ENCODE results near the gene CD300LG.
A peak's percentile ranks its signal among the peaks of the same experiment; 100 is the strongest.
"Not testable (repeated sequence)": the region's sequence is repeated elsewhere in the genome, so short reads cannot be mapped to it uniquely, and the experiment has no call there.

The CD300LG gene

DNA sequence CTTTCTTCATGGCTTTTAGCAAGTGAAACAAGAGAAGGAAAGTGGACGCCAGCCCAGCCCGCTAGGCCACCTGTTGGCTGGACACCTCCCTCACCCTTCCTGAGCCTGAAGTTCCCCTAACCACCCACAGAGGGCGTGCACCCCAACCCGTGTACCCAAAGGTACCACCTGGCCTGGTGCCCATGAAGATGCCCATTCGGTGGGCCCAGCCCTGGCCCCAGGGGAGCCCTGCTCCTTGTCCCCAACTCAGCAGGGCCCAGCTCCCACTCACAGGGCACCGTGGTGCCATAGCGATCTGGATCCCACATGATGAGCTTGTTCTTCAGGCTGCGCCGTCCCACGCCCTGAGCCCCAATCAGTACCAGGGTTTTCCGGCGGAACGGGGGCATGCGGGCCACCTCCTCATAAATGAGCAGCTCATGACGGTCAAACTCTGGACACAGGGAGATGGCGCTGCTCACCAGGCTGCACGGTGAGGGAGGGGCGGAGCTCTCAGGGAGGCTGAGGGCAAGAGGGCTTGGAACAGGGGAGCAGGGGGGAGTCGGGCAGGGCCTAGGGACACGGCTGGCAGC, 33.5 kb downstream of the CD300LG start:
- DNase-seq, result peak; percentile 81

- peak; percentile 51 for DNase-seq
Observed at GRCh38 chr17:43881181-43881580, 34.2 kb downstream of the CD300LG start.

DNA sequence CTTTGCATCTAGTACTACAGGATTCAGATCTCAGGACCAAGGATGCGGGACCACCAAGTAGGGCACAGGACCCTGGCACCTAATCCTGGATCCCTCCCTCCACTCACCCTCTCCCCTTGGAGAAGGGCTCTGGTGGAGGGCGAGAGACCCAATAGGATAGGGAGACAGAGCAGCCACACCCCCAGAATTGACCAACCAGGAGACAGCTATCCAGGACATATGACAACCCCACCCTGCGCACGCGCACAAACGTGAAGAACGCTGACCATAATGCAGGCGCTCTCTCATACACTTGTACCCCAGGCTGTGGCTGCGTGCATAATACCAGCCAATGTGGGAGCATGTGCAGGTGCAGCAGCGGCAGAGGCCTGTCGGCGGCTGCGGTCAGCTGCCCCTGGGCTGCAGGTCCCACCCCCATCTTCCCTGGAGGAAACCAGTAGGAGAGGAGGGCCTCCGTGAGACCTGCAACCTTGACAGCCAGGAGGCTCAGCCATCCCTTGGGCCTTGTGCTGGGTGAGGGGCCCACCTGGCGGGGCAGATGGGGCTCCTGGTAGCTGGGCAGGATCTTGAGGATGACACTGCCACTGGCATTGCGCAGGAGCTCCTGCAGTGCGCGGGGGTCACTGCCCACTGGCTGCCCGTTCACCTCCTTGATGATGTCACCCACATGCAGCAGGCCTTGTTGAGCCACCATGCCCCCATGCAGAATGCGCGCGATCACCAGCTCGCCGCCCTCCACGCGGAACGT, 35.0 kb downstream of the CD300LG start:
- DNase-seq, result peak; percentile 52

DNA sequence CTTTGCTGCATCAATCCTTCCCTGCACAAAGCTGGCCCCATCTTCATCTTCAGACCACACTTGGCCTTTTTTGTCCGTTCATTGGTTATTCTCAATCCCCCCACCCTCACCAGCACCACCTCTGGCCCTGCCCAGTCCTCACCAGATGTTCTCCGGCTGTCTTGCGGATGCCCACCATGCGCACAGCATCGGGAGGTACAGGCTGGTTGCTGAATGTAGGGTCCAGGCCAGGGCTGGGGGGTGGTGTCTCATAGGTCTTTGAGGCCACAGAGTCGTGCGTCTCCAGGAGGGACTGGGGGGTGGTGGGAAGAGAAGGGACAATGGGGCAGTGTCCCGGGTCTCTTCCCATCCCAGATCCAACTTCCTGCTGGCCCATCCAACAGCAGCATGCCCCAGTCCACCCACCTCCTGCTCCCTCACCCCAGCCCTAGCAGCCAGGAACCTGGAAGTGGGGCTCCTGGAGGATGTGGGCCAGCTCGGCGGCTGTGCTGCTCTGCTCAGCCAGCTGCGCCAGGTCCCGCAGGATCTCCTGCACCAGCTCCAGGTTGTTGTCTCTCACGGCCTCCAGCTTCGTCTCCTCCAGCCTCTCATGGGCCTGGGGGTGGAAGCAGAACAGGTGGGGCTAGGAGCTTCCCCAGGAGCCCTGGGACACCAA, 35.9 kb downstream of the CD300LG start:
- DNase-seq, result peak; percentile 50

DNA sequence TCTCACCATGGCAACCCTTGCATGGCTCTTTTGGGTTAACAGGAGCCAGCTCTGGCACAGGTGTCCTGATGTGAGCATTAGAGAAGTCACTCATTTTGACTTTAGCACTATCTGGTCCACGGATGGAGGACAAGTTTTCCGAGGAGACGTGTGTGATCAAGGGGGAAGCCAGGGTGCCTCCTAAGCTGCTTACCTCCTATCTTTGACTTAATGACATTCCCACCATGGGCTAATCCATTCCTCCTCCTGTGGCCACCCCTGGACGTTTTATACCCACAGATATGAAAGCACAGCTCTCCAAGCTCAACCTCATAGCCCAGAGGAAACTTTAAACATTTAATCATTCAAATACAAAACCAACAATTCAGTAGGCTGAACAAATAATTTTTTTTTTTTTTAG, 41.6 kb downstream of the CD300LG start:
- DNase-seq, result peak; percentile 32

GRCh38 chr17:43890240-43890639, 43.3 kb downstream of the CD300LG start:
- DNase-seq, result no peak

DNA sequence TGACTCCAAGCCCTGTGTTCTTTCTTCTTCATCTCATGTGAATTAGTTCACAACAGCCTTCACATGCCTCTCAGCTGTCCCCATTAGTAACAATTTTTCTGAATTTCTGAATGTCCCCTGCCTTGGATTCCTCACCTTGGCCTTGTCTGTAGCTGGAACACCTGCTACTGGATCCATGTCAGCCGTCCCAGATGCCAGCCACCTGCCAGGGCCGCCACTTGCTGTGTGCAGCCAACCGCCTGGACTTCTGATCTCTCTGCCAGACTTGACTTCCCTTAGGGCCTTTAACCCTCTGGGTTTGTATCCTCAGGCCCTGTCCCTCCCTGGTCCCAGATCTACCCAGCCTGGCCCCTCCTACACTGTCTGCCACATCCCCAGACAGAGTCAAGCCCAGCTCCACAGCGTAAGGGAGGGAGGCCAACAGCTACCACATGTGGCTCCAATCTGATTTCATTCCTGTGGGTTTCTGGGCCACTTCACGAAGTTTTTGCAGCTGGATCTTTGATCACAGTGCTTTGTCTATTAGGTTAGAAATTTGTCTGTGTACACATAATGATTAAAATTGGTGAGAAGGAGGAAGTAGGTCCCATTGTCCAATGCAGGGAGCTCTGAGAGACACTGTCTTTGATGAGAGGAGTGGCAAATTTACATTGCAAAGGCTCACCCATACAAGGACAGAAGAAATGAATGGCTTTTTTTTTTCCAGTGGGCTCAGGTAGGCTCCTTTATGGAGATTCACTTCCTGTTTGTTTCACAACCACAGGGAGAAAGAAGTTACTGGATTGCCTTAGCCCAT, 45.1 kb downstream of the CD300LG start:
- DNase-seq, result no peak

- no peak for DNase-seq
Observed at GRCh38 chr17:43892647-43892952, 45.6 kb downstream of the CD300LG start.

- not testable (repeated sequence) for DNase-seq
Observed at GRCh38 chr17:43894494-43894893, 47.5 kb downstream of the CD300LG start.

DNA sequence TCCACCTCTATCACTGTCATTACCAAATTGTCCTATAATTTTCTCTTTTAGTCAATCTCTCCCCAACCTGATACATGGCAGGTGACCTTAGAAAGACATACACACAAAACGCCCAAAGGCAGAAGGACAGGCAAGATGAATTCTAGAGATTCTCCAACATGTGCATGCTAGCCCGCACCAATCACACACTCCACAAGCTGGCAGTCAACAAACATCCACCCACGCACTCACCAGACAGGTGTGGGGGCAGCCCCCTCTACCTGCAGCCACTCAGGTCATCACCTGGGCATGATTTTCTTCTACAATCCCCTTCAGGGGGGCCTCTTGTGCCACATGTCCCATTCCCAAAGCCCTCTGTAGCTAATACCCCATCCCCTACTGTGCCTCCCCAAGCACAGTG, 50.9 kb downstream of the CD300LG start:
- no peak for DNase-seq

GRCh38 chr17:43898446-43898845, 51.5 kb downstream of the CD300LG start:
- peak; percentile 57 for DNase-seq

GRCh38 chr17:43900183-43900857, 53.3 kb downstream of the CD300LG start:
- DNase-seq, result peak; percentile 97

- DNase-seq, result no peak
Observed at GRCh38 chr17:43900858-43901754, 54.1 kb downstream of the CD300LG start.

GRCh38 chr17:43901861-43902589, 55.0 kb downstream of the CD300LG start:
- DNase-seq, result no peak

DNA sequence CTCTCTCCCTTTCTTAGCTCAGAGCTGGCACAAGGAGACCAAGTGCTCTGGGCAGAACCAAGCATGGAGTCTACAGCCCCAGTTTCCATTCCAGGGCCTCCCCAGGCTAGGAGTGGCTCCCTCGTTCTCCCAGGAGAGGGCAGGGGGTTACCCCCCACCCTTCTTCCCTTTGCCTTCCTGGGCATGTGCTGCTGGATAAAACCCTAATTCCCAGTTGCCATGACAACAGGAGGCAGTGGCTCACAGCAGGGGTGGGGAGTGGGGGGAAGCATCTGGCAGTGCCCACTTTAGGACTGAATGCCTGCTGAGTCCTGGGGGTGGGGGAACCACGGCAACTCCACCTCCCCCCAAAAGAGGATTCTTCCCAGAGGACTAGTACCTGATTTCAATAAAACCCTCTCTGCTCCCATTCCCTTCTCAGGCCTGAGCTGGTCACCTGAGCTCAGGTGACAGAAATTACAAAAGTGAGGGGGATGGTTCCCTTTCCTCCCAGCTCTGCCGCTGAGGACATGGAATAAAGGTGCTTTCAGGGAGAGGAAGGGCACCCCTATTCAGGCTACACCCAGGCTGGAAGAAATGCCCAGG, 58.5 kb downstream of the CD300LG start:
- DNase-seq, result no peak

- peak; percentile 93 for DNase-seq
Observed at GRCh38 chr17:43905985-43906852, 59.2 kb downstream of the CD300LG start.

DNA sequence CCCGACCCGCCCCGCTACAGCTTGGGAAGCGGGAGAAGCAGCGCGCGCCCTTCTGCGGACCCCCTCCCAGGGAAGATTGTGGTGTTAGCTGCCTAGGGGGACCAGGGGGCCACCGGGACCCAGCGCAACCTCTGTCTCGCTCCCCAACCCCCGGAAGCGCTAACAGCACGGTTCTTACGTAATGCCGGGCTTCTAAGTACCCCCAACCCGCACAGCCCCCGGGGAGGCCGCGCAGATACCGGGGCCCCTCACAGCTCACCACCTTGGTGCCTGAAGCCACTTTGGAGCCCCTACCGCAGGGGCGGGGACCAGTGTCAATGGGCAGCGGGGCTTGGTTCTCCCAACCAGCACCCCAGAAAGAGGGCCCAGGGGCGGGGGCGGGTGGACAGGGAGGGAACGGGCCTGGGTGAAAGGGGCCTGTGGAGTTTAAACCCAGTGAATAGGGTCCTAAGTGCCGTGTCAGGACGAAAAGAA, 60.0 kb downstream of the CD300LG start:
- no peak for DNase-seq

DNA sequence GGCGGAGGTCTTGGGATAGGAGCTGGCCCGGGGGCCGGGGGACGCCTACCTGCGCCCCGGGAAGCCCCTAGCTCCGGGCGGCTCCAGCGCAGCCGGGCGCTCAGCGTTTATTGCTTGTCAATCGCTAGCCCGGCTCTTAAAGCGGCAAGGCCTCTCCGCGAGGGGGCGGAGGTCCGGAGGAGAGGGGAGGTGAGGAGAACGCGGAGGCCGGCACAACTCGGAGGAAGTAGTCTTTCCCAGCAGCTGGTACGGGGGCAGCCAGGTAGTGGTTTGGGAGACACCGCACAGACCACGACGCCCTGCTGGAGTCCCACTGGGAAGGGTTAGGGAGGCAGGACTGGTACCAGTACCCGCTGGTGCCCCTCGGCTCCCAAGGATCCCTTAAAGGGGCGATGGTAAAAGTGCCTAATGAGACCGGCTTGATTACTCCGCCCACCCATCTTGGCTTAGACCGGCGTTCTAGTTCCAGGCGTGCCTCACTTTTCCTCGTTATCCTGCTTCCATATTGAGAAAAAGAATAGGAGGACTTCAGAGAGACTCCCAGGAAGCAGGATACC, 60.5 kb downstream of the CD300LG start, which contains the start of gene MPP2:
Gene MPP2, minus strand, starts transcription at position 112 of the 557 bp plus-strand sequence. CDS start 3,076 bp downstream, outside the sequence.
- DNase-seq, result peak; percentile 96
